Measurements from ENCODE around the gene IL37.
"Not testable (repeated sequence)": the region's sequence is repeated elsewhere in the genome, so short reads cannot be mapped to it uniquely, and the experiment has no call there.

The IL37 gene

DNA sequence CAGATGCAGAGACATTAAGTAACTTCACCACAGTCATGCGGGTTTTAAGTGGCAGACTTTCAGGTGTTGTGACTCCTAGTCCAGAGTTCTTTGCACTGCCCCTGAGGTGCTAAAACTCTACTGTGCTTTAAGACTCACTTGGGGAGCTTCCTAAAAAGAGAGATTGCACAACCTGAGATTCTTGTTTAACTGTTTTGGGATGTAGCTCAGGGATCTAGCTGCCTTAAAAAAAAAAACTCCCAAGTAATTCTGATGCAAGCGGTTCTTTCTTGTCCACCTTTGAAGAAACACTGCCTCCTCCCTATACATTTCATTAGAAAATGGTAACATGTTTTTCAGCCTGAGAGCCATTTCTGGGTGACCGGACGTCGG lies 13.0 kb downstream of the IL37 start:
- DNase-seq = no peak

DNA sequence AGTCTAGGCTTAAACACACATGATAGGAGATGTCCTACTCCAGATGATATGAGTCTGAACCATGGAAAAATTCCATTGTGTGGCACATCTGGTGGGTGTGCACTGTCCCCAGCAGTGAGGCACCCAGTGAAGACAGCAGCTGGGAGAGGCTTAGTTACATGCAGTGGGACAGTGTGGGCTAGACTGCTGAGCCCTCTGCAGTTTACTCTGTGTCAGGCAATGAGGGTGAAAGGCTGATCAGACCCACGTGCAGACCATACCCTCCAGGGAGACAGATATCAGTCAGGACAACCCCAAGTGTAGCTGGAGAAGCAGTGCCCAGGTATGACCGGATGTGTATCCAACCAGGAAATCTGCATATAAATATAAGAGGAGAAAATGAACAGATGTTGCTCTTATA lies 13.4 kb downstream of the IL37 start:
- no peak for DNase-seq

DNA sequence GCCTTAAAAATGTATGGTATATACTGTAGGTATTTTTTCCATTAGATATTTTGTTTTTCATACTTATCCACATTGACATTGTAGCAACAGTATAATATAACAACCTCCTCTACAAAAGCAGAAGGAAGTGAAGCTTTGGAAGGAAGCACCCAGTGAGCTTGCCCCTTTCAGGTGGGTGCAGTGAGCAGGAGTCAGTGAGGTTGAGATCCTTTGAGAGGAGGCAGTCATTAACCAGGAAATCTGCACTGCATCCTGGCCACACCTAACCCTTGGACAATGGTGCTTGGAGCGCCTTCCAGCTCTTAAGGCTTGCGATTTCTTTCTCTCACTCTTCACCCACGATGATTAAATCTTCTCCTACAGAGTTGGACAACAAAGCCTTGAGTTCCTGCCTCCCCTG lies 13.9 kb downstream of the IL37 start:
- no peak for DNase-seq

DNA sequence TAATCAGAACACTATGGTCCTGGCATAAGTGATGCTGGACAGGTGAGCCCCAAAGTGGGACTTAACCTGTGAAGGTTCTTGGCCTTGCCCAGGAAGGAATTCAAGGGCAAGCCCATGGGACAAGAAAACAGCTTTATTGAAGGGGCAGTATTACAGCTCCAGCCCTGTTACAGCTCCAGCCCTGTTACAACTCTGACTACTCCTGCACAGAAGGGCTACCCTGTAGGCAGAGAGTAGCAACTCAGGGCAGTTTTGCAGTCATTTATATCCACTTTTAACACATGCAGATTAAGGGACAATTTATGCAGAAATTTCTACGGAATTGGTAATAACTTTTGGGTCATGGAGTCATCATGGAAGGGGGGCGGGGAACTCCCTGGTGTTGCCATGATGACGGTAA lies 15.7 kb downstream of the IL37 start:
- no peak for DNase-seq

DNA sequence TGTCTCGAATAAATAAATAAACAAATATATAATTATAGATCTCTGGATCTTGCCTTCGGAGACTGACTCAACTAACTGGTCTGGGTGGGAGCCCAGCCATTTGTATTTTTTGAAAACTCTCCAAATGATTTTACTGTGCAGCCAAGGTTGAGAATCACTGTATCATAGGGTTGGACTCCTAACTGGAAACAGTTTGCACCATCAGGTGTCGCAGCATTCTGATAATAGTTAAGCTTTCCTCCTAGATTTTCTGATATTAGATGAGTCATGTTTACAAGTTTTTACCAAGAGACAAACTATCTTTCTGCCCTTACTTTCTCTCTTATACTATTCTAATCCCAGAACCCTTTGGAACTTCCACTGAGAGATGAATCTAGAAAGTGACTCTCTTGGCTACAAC lies 16.8 kb downstream of the IL37 start:
- no peak for DNase-seq

DNA sequence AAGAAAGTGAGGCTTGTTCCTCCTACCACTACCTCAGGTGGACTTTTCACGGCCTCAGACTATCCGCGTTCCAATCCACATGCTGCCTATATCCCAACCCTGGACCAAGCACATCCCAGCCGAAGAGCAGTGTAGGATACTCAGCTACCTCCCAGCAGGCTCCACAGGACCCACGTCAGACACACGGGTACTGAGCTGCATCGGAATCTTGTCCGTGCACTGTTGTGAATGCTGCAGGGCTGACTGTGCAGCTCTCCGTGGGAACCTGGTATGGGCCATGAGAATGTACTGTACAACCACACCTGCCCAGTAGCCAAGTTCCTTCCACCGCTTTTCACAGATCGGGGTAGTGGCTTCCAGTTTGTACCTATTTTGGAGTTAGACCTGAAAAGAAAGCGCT lies 22.3 kb downstream of the IL37 start:
- no peak for DNase-seq

DNA sequence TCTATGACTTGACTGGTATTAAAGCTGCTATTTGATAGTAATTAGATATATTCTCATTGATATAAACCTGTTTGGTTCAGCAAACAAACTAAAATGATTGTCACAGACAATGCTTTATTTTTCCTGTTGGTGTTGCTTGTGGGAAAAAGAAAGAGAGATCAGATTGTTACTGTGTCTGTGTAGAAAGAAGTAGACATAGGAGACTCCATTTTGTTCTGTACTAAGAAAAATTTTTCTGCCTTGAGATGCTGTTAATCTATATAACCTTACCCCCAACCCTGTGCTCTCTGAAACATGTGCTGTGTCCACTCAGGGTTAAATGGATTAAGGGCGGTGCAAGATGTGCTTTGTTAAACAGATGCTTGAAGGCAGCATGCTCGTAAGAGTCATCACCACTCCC lies 23.2 kb downstream of the IL37 start:
- DNase-seq = not testable (repeated sequence)

DNA sequence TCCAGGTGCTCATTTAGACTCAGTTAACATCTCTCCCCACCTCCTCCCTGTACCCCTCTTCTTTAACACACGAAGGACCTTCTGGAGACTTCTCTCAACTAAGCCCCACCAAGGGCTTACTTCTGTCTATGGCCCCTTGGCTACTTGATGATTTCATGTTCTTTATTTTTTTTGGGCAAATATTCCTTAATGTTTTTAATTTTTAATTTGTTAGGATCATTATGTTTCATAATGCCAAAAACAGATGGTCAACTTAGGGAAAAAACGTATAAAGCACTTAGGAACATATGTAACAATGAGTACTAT lies 25.9 kb downstream of the IL37 start:
- no peak for DNase-seq

DNA sequence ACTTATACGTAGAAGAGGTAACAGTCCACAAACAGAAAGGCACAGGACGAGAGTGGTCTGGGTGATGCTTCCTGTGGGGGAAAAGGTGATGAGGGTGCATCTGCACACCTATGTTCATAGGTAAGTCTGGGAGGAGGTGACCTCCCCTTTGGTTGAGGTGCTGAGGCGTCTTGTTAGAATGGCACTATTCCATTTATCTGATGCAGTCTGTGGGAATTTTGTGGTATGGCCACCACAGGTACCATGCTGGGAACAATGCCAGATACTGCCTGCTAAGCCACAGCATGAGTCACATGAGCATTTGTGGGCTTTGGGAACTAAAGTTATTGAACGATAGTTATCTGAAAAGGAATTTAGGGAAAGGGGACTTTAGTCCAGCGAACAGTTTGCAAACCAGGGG lies 27.9 kb downstream of the IL37 start:
- no peak for DNase-seq

DNA sequence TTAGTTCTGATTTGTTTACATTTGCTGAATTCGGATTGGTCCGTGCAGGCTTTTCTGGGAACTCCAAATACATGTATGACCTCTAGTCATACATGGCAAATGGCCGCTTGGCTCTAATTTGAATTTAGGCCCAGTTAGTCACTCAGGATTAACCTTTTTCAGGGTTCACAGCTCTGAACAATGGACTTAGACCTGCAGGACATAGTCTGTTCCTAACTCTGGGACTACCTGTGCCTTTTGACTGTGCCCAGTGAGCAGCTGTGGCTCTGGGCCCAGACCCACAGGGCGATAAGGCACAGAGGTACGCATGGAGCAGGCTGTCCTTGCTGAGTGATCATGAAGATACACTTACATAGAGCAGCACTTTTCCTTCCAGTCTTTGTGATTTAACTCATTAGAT lies 28.5 kb downstream of the IL37 start:
- no peak for DNase-seq

DNA sequence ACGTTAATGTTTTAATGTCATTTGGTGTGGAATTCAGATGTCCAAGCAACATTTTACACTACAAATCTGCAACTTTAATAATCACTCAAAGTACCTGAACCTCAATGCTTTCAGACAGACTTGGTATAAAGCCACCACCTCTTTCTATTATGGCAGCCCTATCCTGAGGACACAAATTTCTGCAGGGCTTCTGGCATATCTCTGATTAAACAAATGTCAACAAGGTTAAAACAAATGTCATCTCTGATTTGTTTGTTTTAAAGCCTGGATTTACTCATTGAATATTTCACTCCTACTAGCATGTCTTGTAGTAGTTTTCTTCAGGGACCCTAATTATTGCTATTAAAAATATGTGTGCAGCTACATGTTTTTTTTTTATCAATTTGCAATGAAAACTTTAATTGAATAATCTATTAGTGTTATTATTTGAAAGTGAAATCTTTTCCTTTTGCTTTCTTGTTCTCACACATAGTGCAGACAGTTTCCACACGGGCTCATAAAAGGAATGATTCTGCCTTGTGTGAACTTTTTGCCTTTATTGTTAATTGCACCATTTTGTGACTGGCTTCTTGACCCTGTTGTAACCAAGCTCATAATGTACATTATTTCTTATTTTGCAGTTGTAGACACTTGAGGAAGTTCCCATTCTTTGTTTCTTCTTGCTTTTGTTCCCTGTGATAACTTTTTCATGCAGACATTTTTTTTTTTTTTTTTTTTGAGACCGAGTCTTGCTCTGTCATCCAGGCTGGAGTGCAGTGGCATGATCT lies 30.1 kb downstream of the IL37 start:
- no peak for DNase-seq

DNA sequence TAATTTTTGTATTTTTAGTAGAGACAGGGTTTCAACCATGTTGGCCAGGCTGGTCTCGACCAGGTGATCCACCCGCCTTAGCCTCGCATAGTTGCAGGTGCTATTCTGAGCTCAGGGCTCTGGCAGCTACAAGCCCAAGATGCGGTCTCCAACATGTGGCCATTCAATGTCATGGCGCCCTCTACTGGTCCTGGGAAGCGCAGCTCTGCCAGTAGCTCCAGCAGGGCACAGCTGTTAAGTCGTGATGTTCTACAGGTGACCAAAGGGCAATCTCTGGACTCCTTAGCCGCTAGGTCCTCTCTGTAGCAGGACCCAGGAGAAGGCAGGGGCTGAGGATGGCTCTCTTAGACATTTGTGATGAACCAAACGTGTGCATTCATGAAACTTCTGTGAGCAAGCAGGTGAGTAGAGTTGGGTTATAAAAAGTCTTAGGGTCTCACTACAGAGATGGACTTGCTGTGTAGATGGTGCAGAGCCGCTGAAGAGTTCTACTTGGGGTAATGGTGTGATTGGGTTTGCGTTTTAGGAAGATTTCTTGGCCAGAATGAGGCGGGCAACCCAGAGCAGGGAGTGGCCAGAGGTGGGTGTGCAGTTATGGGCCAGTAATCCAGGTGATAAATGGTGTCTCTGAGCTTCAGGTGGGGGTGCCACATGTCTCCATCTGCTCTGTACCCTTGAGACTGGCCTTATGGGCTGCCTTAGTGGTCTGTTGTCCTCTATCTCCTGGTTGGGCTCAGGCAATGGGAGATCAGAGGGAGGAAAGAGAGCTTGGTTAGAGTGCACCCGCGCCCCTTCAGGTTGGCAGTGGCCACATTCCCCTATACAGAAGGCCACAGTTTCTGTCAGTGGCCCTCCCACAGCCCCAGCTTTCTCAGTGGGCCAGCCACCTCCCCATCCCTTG lies 31.0 kb downstream of the IL37 start:
- DNase-seq = peak; percentile 37

DNA sequence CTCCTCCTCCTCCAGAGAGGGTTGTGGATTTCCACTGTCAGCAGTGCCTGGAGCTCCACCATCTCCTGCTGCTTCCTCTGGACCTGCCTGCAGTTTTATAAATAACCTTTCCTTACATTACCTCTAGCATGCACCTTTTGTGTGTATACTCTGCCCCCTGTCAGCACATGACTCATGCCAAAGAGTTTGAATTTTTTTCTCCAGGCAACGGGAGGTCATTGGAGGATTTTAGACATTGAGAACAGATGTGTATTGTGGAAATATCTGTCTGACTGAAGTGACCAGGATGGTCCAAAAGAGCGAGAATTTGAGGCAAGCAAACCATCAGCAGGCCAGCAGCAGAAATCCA lies 31.7 kb downstream of the IL37 start:
- DNase-seq = no peak

DNA sequence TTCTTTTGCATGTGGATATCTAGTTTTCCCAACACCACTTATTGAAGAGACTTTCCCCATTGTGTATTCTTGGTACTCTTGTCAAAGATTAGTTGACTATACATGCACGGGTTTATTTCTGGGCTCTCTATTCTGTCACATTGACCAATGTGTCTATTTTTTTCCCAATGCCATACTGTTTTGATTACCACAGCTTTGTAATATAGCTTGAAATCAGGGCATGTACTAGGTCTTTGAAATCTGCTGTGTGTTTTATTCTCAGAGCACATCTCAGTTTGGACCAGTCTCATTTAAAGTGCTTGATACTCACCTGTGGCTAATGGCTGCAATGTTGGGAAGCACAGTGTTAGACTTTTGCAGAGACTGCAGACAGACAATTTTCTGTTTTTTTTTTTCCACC lies 34.0 kb downstream of the IL37 start:
- DNase-seq = no peak

DNA sequence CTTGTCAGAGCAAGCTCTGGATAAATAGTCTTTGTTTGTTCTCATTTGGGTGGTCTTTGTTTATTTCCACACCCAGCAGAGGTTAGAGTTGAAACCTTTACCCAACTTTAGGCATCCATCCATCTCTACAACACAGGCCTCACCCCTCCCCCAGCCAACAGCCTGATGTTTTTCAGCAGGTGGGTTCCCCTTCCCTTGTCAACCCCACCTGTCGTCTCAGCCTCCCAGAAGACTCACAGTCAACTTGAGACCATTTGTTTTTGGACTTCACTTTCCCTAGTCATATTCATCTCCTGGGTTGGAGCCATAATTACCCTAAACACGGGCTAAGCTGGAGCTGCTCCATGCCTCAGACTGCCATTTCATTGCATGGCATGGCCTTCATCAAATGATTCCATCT lies 35.1 kb downstream of the IL37 start:
- DNase-seq = no peak

DNA sequence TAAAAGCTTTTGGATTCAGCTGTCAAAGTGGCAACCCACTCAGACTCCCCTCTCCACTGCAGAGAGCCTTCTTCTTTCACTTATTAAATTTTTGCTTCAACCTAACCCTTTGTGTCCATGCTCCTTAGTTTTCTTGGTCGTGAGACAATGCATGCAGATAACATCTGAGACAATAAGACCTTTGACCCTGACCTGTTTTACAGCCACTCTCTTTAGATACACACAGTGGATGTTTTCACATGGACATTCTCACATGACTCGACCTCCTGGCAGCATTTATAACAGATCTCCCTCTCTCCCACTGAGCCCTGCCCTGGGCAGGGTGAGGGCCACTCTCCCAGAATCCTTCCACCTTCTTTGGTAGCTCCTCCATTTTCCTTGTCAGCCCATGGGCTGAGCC lies 36.4 kb downstream of the IL37 start:
- no peak for DNase-seq

DNA sequence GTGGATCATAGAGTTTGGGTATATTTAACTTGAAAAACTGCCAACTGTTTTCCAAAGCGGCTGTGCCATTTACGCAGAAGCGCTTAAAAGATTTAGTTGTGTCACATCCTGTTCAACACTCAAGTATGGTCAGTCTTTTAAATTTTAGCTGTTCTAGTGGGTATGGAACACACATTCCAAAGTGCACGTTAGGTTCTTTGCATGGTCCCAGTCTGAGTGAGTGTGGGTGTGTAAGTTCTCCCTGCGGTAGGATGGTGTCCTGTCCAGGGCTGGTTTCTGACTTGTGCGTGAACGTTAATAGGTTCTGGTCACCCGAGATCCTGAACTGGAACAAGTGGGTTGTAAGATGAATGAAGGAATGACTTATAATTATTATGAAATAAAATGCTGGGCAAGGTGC lies 38.5 kb downstream of the IL37 start:
- no peak for DNase-seq

DNA sequence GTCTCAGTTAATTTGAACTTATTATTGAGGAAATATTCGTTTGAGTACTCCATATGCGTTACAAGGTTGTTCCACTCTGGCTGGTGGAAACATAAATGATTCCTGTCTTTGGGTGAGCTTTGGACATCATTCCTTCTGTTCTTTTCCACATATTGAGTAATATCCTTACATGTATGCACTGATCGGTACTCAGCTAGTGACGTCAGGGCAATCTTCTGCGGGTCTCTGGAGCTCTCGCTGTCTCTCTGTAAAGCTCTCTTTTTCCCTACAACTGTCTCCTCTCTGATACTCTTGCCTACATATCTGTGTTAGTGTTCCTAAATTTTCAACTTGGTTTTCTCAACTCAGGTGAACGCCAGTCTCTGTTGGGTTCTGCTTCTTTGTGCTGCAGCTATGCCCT lies 43.4 kb downstream of the IL37 start:
- DNase-seq = no peak

DNA sequence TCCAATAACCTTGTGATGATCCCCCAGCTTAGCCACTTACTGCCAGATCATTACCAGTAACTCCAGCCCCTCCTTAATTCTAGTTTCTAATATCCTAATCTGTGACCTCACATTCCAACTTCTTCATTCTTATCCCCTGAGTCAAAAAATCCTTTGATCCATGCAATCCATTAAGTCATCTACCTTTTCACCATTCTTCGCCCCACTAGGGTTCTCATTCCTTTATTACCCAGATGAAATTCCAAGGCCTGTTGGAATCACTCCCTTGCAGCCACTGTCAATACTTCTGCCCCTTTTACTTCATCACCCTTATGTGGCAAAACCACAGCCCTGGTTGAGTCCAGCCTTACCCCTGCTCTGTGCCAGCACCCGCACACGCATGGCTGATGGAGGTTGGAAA lies 46.5 kb downstream of the IL37 start:
- no peak for DNase-seq

DNA sequence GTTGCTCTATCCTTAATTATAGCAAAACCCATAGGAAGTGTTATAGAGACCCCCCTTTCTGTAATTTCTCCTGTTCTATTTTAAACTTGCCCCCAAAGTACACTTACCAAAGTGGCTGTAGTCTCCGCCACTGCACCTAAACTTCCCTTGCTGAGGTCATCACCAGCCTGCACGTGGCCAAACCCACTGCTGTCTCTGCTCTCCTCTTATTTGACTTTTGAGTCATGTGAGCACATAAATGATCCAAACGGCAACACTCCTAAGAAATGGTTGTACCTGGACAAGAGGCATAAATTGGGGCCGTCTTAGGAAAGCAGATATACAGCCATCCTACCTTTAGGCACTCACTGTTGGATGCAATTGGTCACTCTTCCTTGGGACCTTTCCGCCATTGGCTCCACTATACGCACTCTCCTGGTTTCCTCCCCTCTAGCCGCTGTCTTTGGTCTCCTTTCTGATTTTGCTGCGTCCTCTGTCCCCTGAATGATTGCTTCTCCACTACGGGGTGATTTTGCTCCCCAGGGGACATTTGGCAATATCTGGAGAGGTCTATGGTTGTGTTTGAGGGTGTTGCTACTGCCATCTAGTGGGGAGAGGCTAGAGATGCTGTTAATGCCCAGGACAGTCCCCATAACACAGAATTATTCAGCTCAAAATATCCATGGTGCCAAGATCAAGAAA lies 47.6 kb downstream of the IL37 start:
- no peak for DNase-seq

DNA sequence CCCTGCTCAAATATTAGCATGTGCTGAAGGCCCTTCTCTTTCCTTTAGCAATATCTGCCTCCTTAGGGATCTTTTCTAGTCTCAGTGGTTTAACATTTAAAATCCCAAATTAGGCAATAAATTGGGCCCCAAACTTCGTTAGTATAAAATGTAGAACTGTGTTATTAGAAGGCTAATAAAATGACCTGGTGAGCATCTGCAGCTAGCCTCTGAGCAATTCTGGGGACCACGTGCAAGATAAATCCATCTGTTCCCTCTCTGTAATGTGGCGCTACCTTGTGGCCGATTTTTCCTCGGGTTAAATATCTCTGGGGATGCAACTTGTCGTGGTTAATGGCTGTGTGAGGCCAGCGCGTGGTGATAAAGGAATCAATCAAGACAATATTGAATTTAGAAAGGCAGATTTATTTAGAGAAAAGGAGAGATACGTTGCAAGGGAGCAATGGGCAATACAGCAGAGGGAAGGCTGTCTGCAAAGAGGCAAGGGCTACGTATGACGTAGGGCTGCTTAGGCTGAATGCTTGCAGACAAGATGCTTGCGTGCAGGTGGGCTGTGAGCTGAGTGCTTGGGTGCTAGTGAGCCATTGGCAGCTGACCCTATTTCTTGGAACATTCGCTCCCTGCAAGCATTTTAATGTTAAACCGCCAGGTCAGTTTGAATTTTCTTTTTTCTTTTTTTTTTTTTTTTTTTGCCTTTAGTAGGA lies 48.3 kb downstream of the IL37 start:
- DNase-seq = no peak

DNA sequence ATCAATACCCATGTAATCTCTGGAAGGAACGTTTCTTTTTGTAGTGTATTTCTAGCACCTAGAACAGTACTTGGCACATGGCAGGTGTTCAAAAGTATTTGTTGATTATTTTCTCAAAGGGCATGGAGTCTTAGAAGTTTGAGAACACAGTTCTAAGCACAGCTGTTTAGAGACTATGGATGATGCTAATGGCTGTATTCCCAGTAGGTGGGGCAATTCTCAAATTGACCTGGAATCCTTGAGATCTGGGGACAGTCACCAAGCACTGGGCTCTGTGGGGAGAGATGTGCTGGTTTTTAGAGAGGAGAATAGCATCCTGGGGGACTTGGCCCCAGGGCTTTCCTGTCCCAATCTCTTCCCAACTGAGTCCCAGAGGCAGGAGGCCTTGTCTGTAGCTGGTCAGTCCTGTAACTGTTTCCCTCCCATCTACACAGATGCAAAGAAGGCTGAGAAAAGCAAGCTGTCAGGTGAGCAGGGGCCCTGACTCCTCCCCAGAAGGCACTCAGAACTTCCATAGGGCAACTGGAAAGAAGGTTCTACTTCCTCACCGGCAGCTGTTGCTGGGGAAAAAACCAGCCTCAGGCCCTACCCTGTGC lies 49.4 kb downstream of the IL37 start:
- DNase-seq = no peak

Data from GF-D8 (cell line).